Transverse colon (tissue), 4 donors: ENCODE measurements around the gene MPP2.

ENCODE experiments used
- EP300 ChIP-seq: sonication (generic); formaldehyde crosslinking; IDR thresholded peaks from one replicate; pipeline ENCODE4 v1.6.1; 2017; ENCODE audit warnings: antibody characterized with exemption, low read depth
- POLR2A ChIP-seq: fragments of 450-650 bp; IDR thresholded peaks from one replicate; pipeline ENCODE4 v1.6.1; 2016; ENCODE audit warnings: antibody characterized with exemption, mild to moderate bottlenecking, moderate library complexity
- POLR2AphosphoS5 ChIP-seq, 3 donors: sonication (generic); formaldehyde crosslinking; IDR thresholded peaks; one replicate each; pipeline ENCODE4 v1.6.1; 2016; ENCODE audit warnings: antibody characterized with exemption in 3 of 3
- TF ChIP-seq, protein P1 (sequence below), 5 experiments: fragments of 200-600 bp in 3 of 5; fragments of 450-650 bp in 2 of 5; sonication (generic) in 3 of 5; IDR thresholded peaks; 1 replicate in 2 of 5; 2 replicates in 3 of 5; pipeline ENCODE4 v1.5.1; 2016 to 2017; ENCODE audit warnings: antibody characterized with exemption in 5 of 5, inconsistent platforms in 3 of 5, mild to moderate bottlenecking in 2 of 5, moderate library complexity in 1 of 5

DNA sequence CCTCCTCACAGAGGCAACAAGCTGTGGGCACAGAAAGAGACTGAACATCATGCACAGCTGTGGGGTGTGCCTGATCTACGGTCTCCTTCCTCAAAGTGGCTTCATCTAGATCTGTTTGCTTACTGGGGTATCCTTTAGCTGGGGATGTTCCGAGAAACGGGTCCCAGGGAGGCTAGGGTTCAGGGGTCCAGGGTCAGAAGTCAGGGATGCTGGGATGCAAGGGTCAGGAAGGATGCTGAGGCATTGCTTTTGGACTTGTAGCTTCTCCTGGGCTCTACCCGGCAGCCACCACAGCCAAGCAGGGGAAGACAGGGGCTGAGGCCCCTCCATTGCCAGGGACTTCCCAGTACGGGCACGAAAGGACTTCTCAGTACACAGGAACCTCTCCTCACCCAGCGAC, 53.8 kb downstream of the MPP2 start:
- TF ChIP-seq, protein P1, sequence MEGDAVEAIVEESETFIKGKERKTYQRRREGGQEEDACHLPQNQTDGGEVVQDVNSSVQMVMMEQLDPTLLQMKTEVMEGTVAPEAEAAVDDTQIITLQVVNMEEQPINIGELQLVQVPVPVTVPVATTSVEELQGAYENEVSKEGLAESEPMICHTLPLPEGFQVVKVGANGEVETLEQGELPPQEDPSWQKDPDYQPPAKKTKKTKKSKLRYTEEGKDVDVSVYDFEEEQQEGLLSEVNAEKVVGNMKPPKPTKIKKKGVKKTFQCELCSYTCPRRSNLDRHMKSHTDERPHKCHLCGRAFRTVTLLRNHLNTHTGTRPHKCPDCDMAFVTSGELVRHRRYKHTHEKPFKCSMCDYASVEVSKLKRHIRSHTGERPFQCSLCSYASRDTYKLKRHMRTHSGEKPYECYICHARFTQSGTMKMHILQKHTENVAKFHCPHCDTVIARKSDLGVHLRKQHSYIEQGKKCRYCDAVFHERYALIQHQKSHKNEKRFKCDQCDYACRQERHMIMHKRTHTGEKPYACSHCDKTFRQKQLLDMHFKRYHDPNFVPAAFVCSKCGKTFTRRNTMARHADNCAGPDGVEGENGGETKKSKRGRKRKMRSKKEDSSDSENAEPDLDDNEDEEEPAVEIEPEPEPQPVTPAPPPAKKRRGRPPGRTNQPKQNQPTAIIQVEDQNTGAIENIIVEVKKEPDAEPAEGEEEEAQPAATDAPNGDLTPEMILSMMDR (IDR thresholded peaks at IDR 0.05) = no peak
- TF ChIP-seq POLR2A (no peak), EP300 (no peak), POLR2AphosphoS5 (IDR thresholded peaks at IDR 0.05) (no peak)
